Measurements from ENCODE around the gene CAMK2G.

CAMK2G gene

DNA sequence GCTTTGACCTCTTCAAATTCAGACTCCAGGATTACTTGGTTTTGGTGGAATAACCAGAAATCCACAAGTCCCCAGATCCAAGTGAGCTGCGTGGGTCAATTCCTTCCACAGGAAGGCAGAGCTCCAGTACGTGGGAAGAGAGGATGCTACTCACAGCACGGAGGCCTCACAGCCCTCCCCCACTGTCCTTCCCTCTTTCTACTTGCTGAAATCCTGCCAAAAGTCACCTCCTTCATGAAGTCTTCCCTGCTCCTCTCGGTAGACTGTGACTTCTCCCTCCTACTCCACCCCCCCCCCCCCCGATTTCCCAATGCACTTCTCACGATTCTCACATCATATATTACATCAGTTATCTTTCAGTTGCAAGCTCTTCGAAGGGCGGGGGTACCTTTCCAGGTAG, 12.3 kb downstream of the CAMK2G start:
- no peak for DNase-seq

GRCh38 chr10:73859784-73860491, 14.4 kb downstream of the CAMK2G start:
- DNase-seq = no peak

GRCh38 chr10:73859428-73859783, 14.9 kb downstream of the CAMK2G start:
- DNase-seq = no peak

- no peak for DNase-seq
Measured at GRCh38 chr10:73858750-73859427, 15.5 kb downstream of the CAMK2G start.

DNA sequence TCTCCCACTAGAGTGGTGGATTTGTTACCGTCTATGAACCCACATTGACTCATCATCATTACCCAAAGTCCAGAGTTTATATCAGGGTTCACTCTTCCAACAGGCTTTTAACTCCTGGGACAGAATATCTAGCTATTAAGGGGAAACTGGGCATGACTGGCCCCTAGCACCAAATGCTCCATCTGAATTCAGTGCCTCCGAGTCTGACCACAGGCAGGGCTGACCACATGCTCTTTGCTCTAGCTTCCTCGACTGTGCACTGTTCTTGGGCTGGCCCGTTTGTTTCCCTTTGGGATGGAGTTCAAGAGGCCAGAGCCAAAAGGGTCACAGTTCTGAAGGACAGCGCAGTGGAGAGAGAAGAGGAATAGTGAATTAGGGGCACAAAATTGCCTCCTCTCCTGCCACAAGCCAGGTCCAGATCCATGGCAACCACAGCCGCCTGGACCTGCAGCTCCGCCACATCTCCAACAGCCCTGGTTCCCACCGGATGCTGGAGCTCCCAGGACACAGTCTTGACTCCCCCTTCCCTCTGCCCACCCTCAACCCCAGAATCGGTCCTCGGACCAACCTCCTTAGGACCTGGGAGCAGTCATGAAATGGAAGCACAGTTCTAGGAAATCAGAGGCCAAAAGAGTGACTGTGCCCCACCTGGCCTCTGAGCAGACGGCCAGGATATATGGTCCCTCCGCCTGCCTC, 16.2 kb downstream of the CAMK2G start:
- no peak for DNase-seq

- DNase-seq = no peak
Measured at GRCh38 chr10:73857446-73857845, 16.9 kb downstream of the CAMK2G start.

DNA sequence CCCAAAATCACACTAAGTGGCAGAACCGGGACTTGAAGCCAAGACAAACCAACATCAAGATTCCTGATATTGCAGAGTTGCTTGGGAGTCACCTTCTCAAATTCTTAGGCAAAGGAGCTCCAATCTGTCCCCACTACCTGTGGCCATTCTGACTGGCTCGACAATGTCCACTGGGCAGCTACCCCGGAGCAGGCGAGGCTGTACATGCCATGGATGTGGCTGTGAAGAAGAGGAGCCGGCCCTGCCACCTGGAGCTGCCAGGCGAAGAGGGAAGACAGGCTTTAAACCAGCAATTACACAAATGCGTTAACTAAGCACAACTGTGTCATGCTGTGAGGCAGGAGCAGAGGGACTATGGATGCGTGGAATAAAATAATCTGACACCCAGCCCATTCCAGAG, 18.1 kb downstream of the CAMK2G start:
- no peak for DNase-seq

DNA sequence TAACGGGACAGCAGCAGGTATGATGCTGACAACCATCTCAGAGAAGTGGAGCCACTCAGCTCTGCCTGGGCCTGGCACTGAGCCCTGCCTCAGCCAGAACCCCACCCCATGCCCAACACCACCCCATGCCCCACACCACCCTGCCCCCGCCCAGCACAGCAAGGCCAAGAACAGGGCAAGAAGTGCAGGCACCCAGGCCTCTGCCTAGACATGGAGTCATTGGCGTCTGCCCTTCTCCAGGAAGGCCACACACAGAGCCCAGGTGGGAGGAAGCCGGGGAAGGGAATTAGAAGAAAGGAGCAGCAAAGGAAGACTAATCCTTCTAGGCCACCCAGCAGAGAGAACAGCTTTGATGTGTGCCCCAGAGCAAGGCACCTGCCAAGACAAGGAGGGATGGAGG, 18.9 kb downstream of the CAMK2G start:
- DNase-seq = peak; percentile 35

- DNase-seq = no peak
Measured at GRCh38 chr10:73854310-73854709, 20.0 kb downstream of the CAMK2G start.

DNA sequence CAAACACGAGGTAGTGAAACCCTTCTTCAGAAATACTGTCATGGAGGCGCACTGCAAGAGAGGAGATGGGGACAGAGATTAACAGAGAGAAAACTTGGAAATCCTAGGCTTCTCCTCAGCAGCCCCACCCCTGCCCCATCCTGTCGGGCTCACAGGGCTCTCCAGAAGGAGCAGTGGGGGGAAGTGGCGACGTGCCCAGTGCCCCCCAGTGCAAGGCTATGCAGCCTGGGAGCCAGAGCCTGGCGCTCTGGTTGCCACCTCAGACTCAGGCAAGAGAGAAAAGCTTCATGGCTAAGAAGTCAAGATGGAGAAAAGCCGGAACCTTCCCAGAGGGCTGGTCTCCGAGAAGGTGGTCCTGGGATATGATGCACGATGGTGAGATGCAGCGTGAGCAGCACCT, 21.2 kb downstream of the CAMK2G start:
- DNase-seq = no peak

DNA sequence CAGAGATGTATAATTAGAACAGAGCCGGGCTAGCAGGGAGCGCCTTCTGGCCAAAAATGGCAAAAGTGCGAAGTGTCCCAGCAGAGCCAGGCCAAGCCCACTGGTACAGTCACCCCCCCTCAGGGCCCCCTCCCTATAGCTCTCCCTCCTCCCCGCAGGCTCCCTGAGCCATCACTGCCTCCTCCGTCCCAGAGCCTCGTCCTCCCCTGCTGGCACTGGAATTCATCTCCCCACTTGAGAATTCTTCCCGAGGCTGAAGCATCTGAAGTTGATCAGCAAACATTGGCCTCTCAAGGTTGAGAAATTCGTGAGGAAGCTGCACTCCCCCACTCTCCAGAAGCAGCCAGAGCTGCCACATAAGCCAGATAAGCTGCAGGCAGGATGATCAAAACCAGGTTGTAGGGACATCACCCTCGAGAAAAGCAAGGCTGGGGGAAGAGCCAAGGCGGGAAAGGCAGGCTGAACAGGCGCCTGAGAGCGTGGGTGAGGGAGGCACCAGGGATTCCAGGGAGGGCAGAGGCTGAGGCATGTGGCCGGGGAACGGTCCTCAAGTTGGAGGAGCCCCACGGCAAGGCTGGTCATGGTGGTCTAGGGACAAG, 23.4 kb downstream of the CAMK2G start:
- no peak for DNase-seq

- no peak for DNase-seq
Measured at GRCh38 chr10:73850211-73850610, 24.1 kb downstream of the CAMK2G start.

DNA sequence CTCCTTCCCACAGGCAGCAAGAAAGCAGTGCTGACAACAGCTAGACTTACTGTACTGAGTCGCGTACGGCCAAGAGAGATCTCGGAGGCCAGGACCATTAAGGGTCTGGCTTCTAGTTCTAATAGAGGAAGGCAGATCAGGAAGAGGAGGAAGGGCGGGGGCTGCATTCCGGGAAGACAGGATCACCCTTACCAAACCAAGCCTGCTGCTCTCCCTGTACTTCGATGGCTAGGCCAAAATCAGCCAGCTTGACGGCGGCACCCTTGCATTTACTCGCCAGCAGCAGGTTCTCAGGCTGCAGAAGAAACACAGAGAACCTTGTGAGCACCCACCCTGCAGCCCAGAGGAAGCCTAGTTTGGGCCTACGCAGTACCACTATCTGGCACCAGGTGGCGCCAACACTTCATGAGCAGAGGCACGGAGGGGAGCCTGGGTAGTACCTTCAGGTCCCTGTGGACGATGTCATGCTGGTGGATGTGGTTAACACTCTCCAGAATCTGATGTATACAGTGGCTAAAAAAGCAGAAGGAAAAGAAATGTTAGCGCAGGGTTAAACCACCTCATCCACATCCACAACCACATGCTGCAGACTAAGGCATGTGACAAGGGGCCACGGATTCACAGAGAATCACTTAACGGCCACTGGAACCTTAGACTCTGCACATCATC, 25.4 kb downstream of the CAMK2G start:
- DNase-seq = peak; percentile 94

DNA sequence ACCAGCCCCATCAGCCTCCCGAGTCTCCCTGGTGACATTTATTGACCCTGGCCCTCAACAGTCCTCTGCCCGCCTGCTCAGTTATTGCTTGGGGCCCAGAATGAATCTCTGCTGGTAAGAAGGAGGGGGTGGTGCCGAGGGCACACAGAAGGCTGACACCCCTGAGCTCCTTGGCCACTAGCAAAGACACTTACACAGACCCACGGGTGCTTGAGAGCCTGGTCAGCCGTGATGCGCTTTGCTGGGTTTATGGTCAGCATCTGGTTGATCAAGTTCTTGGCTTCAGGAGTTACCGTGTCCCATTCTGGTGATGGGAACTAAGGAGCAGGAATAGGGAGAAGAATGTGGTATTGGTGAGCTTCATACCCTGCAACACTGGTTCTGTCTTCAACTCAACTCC, 27.3 kb downstream of the CAMK2G start:
- DNase-seq = no peak

- no peak for DNase-seq
Measured at GRCh38 chr10:73843261-73843660, 31.1 kb downstream of the CAMK2G start.

GRCh38 chr10:73842349-73842748, 32.0 kb downstream of the CAMK2G start:
- no peak for DNase-seq

GRCh38 chr10:73841526-73842285, 32.6 kb downstream of the CAMK2G start:
- no peak for DNase-seq

DNA sequence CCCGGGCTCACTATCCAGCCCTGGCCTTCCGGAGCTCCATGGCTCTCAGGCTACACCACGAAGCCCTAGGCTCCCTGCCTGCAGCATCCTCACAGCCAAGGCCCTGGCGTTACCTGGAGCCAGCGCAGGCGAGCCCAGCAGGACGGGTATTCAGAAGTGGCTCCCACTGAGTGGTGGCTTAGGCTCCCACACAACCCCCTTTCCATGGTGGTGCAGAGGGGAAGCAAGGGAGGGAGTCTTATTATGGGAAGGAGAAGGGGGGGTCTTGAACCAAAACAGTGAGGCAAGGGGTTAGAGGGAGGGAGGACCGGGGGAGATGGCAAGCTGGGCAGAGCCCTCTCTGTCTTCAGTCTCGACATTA, 33.3 kb downstream of the CAMK2G start:
- no peak for DNase-seq

DNA sequence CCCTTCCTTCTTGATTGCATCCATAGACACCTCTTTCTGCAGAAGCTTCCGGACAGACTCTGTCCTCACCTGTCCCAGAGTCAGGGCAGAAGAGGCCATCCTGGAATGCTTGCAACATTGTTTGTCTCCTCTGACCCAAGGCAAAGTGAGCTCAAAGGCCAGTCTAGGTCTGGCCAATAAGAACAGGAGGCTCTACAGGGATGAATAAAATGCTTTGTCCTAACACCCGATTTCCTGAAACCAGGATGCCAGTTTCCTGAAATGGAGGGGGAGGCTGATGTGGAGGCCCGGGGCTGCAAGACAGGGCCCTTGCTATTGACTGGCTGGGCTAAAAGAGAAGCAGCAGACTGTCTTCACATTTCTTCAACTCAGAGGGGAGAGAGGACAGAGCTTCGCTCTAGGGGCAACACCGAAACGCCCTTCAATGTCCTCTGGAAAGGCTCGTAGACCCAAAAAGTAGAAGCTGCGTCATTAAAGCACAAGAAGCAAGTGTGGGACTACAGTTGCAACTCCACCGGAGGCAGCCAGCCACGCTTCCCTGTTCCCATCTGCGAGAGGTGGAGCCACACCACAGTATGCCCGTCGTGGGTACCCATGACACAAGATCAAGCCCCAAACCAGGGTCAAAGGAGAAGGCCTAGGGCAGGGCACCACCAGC, 33.8 kb downstream of the CAMK2G start:
- DNase-seq = no peak

GRCh38 chr10:73840056-73840402, 34.3 kb downstream of the CAMK2G start:
- DNase-seq = no peak

DNA sequence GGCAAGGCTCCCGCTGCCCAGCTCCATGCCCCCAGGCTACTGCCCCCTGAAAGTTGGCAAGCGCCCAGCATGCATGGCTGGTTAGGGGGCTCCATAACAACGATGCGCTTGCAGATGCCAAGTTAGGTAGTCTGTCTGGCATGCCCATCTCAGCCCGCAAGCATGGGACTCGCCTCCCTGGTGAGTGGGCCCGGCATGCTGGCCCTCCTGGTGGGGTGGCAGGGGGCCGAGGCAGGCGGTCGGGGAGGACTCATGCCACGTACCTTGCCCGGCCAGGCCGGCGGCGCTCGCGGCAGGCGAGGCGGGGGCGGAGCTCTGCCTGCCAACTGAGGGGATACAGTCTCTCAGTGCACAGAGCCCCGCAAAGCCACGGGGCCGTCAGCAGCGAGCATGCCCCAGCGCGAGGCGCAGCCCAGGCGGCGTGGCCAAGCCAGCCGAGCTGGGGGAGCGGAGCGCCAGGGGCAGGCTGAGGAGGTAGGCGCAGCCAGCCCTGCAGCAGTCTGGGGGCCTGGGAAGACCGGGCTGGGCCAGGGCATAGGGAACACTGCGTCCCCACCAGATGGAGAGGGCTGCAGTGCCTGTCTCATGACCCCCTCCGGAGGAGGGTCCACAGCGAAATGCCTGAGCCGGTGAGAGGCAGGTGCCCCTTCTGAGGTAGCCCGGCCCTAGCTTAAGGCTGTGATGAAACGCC, 34.9 kb downstream of the CAMK2G start:
- DNase-seq = no peak

DNA sequence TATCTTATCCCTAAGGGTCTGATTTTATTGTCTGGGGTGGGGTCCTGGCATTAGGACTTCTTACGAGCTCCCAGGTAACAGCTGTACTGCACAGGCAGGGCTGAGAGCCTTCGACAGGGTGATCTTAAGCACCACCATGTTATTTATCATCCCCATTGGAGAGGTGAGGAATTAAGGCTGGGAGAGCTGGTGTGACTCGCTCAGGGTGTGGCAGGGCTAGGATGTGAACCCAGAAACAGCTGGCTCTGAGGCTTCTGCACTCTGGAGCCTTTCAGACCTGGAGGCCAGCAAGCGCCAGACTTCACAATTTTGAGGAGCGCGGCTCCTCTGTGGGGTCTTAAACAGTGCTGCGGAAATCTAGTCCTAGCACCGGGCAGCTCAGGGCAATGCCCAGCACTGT, 35.5 kb downstream of the CAMK2G start:
- DNase-seq = no peak
